HG03342 (cell line): ENCODE results near the gene BORCS8.
"Not testable (repeated sequence)": the region's sequence is repeated elsewhere in the genome, so short reads cannot be mapped to it uniquely, and the experiment has no call there.

ENCODE experiments used
- ATAC-seq: cut with Tn5 transposase; IDR thresholded peaks from one replicate; pipeline ENCODE4 v1.9.1; 2021; ENCODE audit warnings: mild to moderate bottlenecking, moderate library complexity; ENCODE audit not compliant: unreplicated experiment

Gene BORCS8

DNA sequence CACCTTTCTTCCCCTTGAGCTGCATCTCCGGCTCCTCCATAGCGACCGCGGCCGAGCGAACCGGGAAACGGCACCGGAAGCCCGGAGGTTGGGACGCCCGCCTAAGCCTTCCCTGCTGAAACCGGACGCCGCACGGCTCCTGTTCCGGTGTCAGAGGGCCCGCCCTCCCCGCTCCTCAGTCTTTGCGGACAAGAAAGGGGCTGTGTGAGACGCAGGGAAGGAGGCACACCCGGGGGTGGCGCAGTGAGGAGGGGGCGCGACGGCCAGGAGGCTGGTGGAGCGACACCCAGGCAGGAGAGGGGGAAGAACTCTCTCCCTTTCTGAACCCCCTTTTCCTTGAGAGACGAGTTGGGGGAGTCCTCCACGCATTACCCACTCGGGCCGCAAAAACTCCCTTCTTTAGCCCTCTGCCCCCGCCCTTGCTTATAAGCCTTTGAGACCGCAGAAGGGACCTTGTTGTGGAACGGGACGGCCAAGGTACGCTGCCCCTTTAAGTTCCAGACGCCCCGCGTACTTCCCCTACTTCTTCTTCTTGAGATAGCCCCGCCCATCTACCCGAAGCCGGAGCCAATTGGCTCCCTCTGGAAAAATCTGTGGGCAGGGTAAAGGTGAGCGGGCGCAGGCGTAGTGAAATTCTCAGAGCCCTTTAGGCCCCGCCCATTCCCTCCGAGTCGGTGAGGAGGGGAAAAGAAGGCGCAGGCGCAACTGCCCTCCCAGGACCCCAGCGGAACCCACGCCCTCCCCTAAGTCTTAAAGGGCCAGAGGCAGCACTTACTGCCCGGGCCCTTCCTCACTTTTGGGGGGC is at the start of gene BORCS8, which contains the start of gene RFXANK:
BORCS8 (minus strand) TSS at position 75 of the 805 bp plus-strand sequence; CDS start at position 40, 35 bp downstream.
RFXANK (plus strand) TSS at position 181 of the 805 bp plus-strand sequence. CDS start 1,689 bp downstream, outside the sequence.
- ATAC-seq = peak; percentile 84

DNA sequence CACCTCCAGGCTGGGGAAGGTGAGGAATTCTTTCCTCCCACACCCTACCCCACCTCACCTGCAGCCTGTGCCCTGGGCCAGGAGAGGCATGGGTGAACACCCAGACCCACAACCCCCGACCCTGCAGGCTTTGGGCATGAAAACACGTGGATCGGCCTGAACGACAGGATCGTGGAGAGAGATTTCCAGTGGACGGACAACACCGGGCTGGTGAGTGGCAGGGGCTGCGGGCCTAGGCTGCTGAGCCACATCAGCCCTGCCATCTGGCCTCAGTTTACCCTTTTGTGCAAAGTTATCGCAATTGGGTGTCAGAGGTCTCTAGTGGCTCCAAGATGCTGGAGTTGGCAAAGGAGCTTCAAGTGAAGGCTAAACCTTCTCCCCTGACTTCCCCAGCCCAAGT is 48.5 kb upstream of the BORCS8 start:
- no peak for ATAC-seq

DNA sequence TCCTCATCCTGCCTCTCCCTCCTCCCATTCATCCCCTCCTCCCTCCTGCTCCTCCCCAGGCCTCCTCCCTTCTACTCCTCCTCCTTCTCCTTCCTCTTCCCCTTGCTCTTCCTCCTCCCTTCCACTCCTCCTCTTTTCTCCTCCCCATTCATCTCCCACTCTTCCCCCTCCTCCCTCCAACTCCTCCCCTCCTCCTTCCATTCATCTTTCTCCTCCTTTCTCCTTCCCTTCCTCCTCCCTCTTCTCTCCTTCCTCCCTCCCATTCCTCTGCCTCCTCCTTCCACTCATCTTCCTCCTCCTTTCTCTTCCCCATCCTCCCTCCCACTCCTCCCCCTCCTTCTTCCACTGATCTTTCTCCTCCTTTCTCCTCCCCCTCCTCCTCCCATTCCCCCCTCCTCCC is 47.7 kb upstream of the BORCS8 start:
- no peak for ATAC-seq

DNA sequence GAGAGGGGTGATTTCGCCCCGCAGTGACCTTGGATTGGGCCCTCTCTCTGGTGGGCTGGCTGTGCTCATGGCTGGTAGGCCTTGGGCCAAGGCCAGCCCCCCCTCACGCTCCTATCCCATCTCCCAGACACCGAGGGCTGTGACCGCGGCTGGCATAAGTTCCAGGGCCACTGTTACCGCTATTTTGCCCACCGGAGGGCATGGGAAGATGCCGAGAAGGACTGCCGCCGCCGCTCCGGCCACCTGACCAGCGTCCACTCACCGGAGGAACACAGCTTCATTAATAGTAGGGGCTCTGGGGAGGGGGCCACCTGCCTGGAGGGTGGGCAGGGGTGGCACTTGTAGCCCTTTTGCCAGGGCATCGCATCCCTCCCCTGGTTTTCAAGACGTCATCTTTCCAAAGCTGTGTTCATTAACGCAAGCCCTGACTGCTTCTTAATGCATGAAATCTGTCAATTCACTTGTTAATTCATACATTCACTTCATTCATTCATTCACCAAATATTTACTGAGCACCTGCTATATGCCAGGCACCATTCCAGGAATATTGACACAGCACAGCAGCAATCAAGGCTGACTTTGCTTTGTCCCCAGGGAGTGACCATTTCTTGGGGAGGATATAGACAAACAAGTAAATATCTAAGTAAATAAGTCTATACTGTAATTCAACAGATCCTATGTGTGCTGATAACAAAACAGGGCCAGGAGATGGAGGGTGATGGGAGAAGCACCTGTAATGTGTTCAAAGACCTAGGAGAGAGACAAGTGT is 46.4 kb upstream of the BORCS8 start:
- no peak for ATAC-seq

DNA sequence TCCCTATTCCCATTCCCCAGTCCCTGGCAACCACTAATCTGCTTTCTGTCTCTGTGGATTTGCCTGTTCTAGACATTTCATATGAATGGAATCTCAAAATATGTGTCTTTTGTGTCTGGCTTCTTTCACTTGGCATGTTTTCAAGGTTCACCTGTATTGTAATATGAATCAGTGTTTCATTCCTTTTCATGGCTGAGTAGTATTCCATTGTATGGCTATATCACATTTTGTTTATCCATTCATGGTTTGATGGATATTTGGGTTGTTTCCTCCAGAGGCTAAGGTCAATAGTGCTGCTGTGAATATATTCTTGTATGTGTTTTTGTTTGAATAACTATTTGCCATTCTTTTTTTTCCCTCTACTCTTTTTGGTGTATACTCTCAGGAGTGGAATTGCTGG is 44.2 kb upstream of the BORCS8 start:
- no peak for ATAC-seq

DNA sequence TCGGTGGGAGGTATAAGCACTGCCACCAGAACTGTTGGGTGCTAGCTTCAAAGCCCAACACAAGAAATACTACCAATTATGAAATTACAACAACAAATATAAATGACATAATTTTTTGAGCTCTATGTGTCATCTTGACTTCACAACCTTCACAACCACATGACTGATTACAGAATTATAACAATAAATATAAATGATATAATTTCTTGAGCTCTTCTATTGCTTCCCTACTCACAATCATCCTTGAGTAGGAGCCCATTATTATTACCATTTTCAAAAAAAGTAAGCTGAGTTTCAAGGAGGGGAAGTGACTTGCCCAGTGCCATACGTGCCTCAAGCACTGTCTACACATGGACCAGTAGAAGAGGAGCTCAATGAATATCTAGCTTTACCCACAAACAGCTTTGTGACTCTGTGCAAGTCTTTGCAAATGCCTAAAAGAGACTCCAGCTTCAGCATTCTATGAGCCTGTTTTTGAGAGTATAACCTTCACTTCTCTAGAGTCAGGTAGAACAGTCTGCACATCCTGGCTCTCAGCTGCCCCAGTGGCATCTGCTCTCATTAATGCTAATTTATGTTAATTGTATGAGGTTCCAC is 42.4 kb upstream of the BORCS8 start:
- ATAC-seq = no peak

DNA sequence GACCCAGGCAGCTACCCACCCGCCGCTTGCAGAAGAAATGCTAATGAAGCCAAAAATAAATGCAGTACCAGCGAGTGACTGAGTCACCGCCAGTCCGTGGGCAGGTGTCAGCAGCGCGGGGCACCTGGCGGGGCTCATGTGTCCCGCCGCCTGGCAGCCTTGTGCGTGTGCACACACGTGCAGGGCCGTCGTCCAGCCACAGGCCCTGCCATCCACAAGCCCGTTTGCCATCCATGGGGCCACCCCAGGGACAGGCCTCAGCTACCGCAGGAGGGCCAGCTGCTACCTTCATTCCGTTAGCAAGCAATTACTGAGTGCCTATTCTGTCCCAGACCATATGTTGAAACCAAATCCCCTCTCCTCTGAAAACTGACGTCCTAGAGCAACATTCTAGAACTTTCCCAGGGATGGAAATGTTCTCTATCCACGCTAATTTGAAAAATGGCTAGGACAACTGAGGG is 40.3 kb upstream of the BORCS8 start:
- no peak for ATAC-seq

DNA sequence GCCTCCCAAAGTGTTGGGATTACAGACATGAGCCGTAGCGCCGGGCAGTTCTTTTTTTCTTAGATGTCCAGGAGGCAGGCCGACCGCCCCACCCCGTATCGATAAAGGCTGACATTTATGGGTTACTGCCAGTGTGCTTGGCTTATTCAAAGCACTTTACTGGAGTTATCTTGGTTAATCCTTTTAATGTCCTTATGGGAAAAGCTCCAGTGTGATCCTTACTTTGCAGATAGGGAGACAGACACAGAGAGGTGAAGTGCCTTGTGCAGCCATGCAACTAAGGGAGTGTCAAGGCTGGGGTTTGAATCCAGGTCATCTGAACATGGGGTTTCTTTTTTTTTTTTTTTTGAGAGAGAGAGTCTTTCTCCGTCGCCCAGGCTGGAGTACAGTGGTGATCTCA is 39.0 kb upstream of the BORCS8 start:
- ATAC-seq = no peak

DNA sequence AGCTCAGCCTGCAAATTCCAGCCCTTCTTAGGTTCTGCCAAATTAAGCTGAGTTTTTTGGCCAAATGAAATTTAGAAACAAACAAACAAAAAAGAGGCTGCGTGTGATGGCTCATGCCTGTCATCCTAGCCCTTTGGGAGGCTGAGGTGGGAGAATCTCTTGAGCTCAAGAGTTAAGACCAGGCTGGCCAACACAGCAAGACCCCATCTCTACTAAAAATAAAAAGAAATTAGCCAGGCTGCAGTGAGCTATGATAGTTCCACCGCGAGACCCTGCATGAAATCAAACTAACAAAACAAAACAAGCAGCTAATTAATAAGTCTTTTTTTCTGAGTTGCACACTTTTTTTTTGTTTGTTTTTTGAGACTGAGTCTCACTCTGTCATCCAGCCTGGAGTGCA is 37.7 kb upstream of the BORCS8 start:
- ATAC-seq = no peak

DNA sequence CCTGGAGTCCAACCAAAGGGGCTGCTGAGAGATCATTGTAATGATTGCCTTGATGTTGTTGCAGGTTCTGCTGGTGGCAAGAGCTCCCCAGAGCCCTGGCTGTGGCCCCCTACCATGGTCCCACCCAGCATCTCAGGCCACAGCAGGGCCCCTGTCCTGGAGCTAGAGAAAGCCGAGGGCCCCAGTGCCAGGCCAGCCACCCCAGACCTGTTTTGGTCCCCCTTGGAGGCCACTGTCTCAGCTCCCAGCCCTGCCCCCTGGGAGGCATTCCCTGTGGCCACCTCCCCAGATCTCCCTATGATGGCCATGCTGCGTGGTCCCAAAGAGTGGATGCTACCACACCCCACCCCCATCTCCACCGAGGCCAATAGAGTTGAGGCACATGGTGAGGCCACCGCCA is 35.3 kb upstream of the BORCS8 start:
- ATAC-seq = no peak

DNA sequence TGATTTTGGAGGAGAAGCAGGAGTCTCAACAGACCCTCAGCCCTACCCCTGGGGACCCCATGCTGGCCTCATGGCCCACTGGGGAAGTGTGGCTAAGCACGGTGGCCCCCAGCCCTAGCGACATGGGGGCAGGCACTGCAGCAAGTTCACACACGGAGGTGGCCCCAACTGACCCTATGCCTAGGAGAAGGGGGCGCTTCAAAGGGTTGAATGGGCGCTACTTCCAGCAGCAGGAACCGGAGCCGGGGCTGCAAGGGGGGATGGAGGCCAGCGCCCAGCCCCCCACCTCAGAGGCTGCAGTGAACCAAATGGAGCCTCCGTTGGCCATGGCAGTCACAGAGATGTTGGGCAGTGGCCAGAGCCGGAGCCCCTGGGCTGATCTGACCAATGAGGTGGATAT is 34.7 kb upstream of the BORCS8 start:
- ATAC-seq = no peak

DNA sequence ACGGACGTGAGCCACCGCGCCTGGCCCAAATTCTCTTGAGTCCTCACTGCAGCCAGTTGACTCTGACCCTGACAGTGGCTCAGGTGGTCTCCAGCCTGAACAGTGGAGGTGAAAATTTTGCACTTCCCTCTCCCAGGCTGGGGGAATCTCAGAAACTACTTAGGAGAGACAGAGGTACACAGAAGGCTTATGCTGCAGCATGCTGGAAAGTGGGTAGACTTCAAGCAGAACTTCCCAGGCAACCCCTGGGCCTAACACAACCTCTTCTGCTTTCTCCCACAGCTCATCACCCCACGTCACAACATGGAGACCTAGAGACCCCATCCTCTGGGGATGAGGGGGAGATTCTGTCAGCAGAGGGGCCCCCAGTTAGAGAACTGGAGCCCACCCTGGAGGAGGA is 34.3 kb upstream of the BORCS8 start:
- ATAC-seq = no peak

DNA sequence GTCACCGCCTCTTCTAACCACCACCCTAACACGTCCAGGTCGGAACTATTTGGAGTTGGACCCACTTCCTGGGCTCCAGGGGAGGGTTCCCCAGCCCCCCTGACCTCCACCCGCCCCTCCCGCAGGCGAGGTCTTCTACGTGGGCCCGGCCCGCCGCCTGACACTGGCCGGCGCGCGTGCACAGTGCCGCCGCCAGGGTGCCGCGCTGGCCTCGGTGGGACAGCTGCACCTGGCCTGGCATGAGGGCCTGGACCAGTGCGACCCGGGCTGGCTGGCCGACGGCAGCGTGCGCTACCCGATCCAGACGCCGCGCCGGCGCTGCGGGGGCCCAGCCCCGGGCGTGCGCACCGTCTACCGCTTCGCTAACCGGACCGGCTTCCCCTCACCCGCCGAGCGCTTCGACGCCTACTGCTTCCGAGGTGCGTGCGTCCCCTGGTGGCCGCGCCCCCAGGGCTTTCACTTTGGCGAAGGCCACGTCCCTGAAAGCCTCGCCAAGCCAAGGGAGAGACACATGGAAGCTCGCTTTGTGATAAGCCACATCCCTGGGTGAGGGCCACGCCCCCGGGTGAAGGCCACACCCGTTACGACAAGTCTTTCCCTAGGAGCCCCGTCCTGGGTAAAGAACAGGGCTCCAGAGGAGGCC is 33.0 kb upstream of the BORCS8 start:
- peak; percentile 52 for ATAC-seq

DNA sequence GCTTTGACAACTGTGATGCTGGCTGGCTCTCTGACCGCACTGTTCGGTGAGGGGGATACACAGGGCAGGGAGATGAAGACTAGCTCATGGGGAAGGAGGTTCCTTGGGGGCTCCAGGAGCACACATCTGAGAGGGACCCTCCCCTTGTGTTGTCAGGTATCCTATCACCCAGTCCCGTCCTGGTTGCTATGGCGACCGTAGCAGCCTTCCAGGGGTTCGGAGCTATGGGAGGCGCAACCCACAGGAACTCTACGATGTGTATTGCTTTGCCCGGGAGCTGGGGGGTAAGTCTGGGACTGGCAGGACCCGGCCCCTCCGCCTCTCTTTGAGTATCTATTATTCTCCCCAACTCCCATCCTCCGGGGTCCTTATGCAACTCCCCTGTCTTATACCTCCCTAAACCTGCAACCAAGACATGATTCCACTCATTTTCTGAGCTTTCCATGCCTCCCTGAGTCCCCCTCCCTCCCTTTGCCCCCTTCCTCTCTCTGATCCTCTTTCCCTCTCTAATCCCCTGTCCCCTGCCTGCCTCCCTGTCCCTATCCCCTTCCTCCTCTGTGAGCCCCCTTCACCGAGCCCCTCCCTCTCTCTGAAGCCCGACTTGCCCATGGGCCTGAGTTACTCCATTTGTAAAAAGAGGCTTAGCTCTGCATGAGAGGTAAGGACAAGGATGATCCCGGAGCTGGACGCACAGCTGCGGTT is 32.3 kb upstream of the BORCS8 start:
- ATAC-seq = no peak

DNA sequence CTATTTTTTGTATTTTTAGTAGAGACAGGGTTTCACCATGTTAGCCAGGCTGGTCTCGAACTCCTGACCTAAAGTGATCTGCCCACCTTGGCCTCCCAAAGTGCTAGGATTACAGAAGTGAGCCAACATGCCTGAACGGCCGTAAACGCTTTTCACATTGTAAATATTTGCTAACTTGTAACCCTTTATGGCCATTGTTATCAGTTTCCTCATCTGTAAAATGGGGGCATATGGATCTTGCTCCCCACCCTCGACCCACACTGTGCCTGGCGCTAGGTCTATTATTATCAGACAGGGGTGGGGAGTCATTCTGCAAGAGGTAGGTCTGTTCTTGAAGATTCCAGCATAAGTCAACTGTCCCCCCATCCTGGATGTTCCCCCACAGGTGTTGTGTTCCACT is 31.7 kb upstream of the BORCS8 start:
- no peak for ATAC-seq

DNA sequence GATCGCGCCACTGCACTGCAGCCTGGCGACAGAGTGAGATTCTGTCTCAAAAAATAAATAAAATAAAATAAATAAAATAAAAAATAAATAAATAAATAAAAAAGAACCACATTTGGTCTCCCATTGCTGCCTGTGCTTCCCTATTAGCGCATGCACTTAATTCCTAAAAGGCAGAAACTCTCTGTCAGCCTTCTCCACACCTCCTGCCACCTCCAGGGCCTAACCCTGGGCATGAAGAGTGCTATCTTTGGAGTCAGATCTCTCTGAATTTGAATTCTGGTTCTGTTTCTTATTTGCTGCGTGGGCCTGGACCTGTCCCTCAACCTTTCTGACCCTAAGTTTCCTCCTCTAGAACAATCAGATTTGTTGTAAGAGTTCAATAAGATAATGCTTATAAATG is 31.1 kb upstream of the BORCS8 start:
- ATAC-seq = no peak

DNA sequence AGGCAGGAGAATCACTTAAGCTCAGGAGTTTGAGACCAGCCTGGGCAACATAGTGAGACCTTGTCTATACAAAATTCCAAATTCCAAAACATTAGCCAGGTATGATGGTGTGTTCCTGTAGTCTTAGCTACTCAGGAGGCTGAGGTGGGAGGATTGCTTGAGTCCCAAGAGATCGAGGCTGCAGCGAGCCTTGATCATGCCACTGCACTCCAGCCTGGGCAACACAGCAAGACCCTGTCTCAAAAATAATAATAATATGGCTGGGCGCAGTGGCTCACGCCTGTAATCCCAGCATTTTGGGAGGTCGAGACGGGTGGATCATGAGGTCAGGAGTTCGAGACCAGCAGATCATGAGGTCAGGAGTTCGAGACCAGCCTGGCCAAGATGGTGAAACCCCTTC is 29.0 kb upstream of the BORCS8 start:
- not testable (repeated sequence) for ATAC-seq

DNA sequence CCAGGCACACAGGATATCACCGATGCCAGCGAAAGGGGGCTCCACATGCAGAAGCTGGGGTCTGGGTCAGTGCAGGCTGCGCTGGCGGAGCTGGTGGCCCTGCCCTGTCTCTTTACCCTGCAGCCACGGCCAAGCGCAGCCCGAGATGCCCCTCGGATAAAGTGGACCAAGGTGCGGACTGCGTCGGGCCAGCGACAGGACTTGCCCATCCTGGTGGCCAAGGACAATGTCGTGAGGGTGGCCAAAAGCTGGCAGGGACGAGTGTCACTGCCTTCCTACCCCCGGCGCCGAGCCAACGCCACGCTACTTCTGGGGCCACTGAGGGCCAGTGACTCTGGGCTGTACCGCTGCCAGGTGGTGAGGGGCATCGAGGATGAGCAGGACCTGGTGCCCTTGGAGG is 27.0 kb upstream of the BORCS8 start:
- no peak for ATAC-seq

DNA sequence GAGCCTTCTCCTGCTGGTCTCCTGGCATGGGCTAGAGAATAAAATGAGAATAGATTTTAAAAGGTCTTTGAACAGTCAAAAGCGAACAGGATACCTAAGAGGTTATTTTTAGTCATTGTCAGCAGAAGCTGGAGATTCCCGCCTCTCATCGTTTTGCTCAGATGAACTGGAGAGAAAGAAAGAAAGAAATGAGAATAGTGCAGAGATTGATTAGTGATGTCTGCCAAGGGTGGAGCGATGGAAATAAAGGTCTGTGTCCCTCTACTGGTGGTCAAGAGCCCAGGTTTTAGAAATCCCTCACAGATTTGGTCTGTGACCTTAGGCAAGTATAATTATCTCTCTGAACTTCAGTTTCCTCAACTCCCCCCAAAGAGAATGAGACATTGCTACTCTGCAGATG is 25.1 kb upstream of the BORCS8 start:
- ATAC-seq = no peak

DNA sequence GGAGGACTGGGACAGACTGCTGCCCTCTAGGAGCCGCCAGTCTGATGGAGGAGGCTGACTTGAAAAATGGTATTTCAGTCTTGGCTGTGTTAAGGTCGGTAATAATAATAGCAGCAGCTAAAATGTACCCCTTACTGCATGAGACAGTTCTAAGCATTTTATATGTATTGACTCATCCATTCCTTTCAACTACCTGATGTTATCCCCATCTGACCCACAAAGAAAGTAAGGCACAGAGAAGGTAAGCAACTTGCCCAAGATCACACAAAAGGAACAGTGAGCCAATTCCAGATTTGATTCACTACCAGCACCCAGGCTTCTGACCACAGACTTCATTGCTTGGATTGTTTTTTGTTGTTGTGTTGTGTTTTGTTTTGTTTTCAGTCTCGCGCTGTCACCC is 23.8 kb upstream of the BORCS8 start:
- no peak for ATAC-seq

DNA sequence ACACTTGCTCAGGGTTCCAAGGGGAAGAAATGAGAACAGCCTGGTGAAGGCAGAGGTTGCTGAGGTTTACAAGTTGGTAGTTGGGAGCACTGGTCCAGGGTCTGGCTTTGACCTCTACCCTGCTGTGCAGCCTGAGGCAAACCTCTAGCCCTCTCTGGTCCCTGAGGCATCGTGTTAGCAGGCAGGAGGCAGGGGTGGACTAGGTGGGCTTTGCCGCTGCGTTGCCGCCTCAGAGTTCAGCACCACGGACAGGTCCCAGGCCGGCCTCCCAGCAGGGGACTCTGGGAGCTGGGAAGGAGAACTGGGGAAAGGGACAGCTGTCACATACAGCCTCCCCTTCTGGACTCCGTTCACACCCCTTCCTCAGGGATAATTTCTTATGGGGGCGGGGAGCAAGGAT is 22.9 kb upstream of the BORCS8 start:
- no peak for ATAC-seq
